WTC11 (cell line): ENCODE results near the gene CPNE4.

Experiments
- ATF6 ChIP-seq: sonication (generic); formaldehyde crosslinking; IDR thresholded peaks from 2 replicates; pipeline ENCODE4 v1.8.1; 2023; ENCODE audit warnings: mild to moderate bottlenecking, missing genetic modification reagents
- TF ChIP-seq, protein P1 (sequence below): sonication (generic); formaldehyde crosslinking; IDR thresholded peaks from 2 replicates; pipeline ENCODE4 v1.8.0; 2023; ENCODE audit warnings: missing genetic modification reagents, mild to moderate bottlenecking, borderline replicate concordance
- TF ChIP-seq, protein P2 (sequence below): sonication (generic); formaldehyde crosslinking; IDR thresholded peaks from 2 replicates; pipeline ENCODE4 v1.8.0; 2022; ENCODE audit warnings: mild to moderate bottlenecking, missing genetic modification reagents

- TF ChIP-seq, protein P1, sequence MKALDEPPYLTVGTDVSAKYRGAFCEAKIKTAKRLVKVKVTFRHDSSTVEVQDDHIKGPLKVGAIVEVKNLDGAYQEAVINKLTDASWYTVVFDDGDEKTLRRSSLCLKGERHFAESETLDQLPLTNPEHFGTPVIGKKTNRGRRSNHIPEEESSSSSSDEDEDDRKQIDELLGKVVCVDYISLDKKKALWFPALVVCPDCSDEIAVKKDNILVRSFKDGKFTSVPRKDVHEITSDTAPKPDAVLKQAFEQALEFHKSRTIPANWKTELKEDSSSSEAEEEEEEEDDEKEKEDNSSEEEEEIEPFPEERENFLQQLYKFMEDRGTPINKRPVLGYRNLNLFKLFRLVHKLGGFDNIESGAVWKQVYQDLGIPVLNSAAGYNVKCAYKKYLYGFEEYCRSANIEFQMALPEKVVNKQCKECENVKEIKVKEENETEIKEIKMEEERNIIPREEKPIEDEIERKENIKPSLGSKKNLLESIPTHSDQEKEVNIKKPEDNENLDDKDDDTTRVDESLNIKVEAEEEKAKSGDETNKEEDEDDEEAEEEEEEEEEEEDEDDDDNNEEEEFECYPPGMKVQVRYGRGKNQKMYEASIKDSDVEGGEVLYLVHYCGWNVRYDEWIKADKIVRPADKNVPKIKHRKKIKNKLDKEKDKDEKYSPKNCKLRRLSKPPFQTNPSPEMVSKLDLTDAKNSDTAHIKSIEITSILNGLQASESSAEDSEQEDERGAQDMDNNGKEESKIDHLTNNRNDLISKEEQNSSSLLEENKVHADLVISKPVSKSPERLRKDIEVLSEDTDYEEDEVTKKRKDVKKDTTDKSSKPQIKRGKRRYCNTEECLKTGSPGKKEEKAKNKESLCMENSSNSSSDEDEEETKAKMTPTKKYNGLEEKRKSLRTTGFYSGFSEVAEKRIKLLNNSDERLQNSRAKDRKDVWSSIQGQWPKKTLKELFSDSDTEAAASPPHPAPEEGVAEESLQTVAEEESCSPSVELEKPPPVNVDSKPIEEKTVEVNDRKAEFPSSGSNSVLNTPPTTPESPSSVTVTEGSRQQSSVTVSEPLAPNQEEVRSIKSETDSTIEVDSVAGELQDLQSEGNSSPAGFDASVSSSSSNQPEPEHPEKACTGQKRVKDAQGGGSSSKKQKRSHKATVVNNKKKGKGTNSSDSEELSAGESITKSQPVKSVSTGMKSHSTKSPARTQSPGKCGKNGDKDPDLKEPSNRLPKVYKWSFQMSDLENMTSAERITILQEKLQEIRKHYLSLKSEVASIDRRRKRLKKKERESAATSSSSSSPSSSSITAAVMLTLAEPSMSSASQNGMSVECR (CRISPR knock-in tag), result no peak
- TF ChIP-seq ATF6, result no peak
- TF ChIP-seq, protein P2, sequence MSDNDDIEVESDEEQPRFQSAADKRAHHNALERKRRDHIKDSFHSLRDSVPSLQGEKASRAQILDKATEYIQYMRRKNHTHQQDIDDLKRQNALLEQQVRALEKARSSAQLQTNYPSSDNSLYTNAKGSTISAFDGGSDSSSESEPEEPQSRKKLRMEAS (CRISPR knock-in tag), result no peak
These were observed 532.9 kb downstream of the CPNE4 start for GRCh38 chr3:131501949-131502348.
